HepG2 (cell line): Measurements from ENCODE around the gene UBAP1L. TPM values are rescaled to one million over a fixed set of nuclear protein-coding genes. Genes with fewer than 3 reads are reported as not detected.
A peak's percentile ranks its signal among the peaks of the same experiment; 100 is the strongest.

Experiments used
- ATM ChIP-seq: fragments of 450-650 bp; IDR thresholded peaks from 2 replicates; pipeline ENCODE4 v1.7.1; 2017; ENCODE audit warnings: mild to moderate bottlenecking, borderline replicate concordance
- CENPX ChIP-seq: sonication (generic); formaldehyde crosslinking; IDR thresholded peaks from 2 replicates; pipeline ENCODE4 v1.9.0; 2021; ENCODE audit warnings: mild to moderate bottlenecking, missing genetic modification reagents, moderate library complexity
- ETS1 ChIP-seq: sonication (generic); formaldehyde crosslinking; IDR thresholded peaks from 2 replicates; pipeline ENCODE4 v1.4.0; 2020; ENCODE audit warnings: missing genetic modification reagents
- FOXM1 ChIP-seq: sonication (generic); formaldehyde crosslinking; IDR thresholded peaks from 2 replicates; pipeline ENCODE4 v1.5.0; 2020; ENCODE audit warnings: missing genetic modification reagents
- GATAD1 ChIP-seq: IDR thresholded peaks from 2 replicates; pipeline ENCODE4 v1.6.1; 2016; ENCODE audit warnings: missing genetic modification reagents, missing compliant biosample characterization
- GRHL1 ChIP-seq: sonication (generic); formaldehyde crosslinking; conservative IDR thresholded peaks from 2 replicates; pipeline ENCODE4 v1.8.0; 2022; ENCODE audit warnings: missing genetic modification reagents
- IKZF4 ChIP-seq: sonication (generic); formaldehyde crosslinking; IDR thresholded peaks from 2 replicates; pipeline ENCODE4 v1.5.1; 2020; ENCODE audit warnings: borderline replicate concordance, mild to moderate bottlenecking, low read depth, missing genetic modification reagents; ENCODE audit errors: not compliant biosample characterization
- MBD4 ChIP-seq: IDR thresholded peaks from 2 replicates; pipeline ENCODE4 v1.6.1; 2012; ENCODE audit warnings: low read length, inconsistent platforms, borderline replicate concordance
- NCOR1 ChIP-seq: fragments of 200-600 bp; sonication (generic); IDR thresholded peaks from 2 replicates; pipeline ENCODE4 v1.7.0; 2017; ENCODE audit warnings: antibody characterized with exemption, low read length, borderline replicate concordance
- PBX3 ChIP-seq: sonication (generic); formaldehyde crosslinking; IDR thresholded peaks from 2 replicates; pipeline ENCODE4 v1.8.1; 2023; ENCODE audit warnings: missing genetic modification reagents, inconsistent platforms, borderline replicate concordance
- POLR2AphosphoS5 ChIP-seq: IDR thresholded peaks from 2 replicates; pipeline ENCODE4 v1.6.1; 2012; ENCODE audit warnings: low read depth, low read length
- SPEN ChIP-seq: sonication (generic); formaldehyde crosslinking; IDR thresholded peaks from 2 replicates; pipeline ENCODE4 v1.5.1; 2020; ENCODE audit warnings: low read depth, mild to moderate bottlenecking, missing genetic modification reagents
- ZBED4 ChIP-seq: sonication (generic); formaldehyde crosslinking; IDR thresholded peaks from 2 replicates; pipeline ENCODE4 v1.4.0; 2020; ENCODE audit warnings: missing genetic modification reagents, borderline replicate concordance
- ZFP62 ChIP-seq: sonication (generic); formaldehyde crosslinking; IDR thresholded peaks from 2 replicates; pipeline ENCODE4 v1.4.0; 2020; ENCODE audit warnings: missing genetic modification reagents
- ZNF121 ChIP-seq: sonication (generic); formaldehyde crosslinking; IDR thresholded peaks from 2 replicates; pipeline ENCODE4 v1.5.0; 2020; ENCODE audit warnings: mild to moderate bottlenecking, missing genetic modification reagents
- ZNF136 ChIP-seq: sonication (generic); formaldehyde crosslinking; IDR thresholded peaks from 2 replicates; pipeline ENCODE4 v1.8.1; 2022; ENCODE audit warnings: low read depth, mild to moderate bottlenecking, moderate library complexity, missing genetic modification reagents
- ZNF382 ChIP-seq: sonication (generic); formaldehyde crosslinking; IDR thresholded peaks from 2 replicates; pipeline ENCODE4 v1.5.0; 2020; ENCODE audit warnings: missing genetic modification reagents, mild to moderate bottlenecking, borderline replicate concordance
- ZNF607 ChIP-seq: sonication (generic); formaldehyde crosslinking; IDR thresholded peaks from 2 replicates; pipeline ENCODE4 v1.5.1; 2020; ENCODE audit warnings: missing genetic modification reagents, mild to moderate bottlenecking, borderline replicate concordance
- ZNF780A ChIP-seq: sonication (generic); formaldehyde crosslinking; IDR thresholded peaks from 2 replicates; pipeline ENCODE4 v1.8.0; 2022; ENCODE audit warnings: mild to moderate bottlenecking, missing genetic modification reagents, moderate library complexity
- polyA plus RNA-seq, 8 experiments: library from polyadenylated mRNA; depleted of rRNA in 3 of 8; stranded (reverse) in 7 of 8; unstranded in 1 of 8; fragments of >200 nt; fragmentation: Illumina TruSeq in 4 of 8; extraction: Trizol in 4 of 8; gene quantifications; 2 replicates each; pipeline versions ENCODE4 v1.2.1 to v1.2.3, GENCODE V29; 2011 to 2016; ENCODE audit warnings: low read depth in 4 of 8, missing spikeins in 1 of 8, mixed read lengths in 1 of 8; ENCODE audit not compliant: insufficient read depth in 1 of 8
- total RNA-seq, 5 experiments: library from RNA; depleted of rRNA; stranded (reverse); fragments of >200 nt; fragmentation: Illumina TruSeq; extraction: Trizol; gene quantifications; 2 replicates each; pipeline ENCODE4 v1.2.3, GENCODE V29; 2016; ENCODE audit warnings: low read depth in 1 of 5
- TF ChIP-seq, protein P1 (sequence below): sonication (generic); formaldehyde crosslinking; IDR thresholded peaks from 2 replicates; pipeline ENCODE4 v1.5.1; 2020; ENCODE audit warnings: mild to moderate bottlenecking, missing genetic modification reagents, borderline replicate concordance

Gene UBAP1L
- total and polyA plus RNA-seq, 2 of the 13 experiments (the other 11 are each of a cell fraction or from before 2014, with no cell fraction given) = 0.86 to 1.4 TPM

GRCh38 chr15:65132878-65133547 lies 18.0 kb upstream of the UBAP1L start (continued):
- TF ChIP-seq ZBED4 (no peak), MBD4 (no peak), ZFP62 (CRISPR knock-in tag) (no peak), GRHL1 (CRISPR knock-in tag) (no peak), CENPX (no peak), GATAD1 (no peak), SPEN (CRISPR knock-in tag) (no peak; the same call in 1 of the 2 replicates), POLR2AphosphoS5 (no peak), ZNF780A (no peak), ATM (no peak), ZNF607 (CRISPR knock-in tag) (no peak), FOXM1 (CRISPR knock-in tag) (0 out of 2 replicates have a peak, but pooled peaks have one; percentile 22), PBX3 (no peak), ZNF121 (CRISPR knock-in tag) (no peak), ZNF382 (CRISPR knock-in tag) (no peak), ZNF136 (CRISPR knock-in tag) (no peak), ETS1 (no peak; the same call in 1 of the 2 replicates), IKZF4 (CRISPR knock-in tag) (no peak), NCOR1 (no peak)
- TF ChIP-seq, protein P1, sequence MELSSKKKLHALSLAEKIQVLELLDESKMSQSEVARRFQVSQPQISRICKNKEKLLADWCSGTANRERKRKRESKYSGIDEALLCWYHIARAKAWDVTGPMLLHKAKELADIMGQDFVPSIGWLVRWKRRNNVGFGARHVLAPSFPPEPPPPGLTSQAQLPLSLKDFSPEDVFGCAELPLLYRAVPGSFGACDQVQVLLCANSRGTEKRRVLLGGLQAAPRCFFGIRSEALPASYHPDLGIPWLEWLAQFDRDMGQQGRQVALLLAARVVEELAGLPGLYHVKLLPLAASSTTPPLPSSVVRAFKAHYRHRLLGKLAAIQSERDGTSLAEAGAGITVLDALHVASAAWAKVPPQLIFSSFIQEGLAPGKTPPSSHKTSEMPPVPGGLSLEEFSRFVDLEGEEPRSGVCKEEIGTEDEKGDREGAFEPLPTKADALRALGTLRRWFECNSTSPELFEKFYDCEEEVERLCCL (CRISPR knock-in tag) = no peak
